Right atrium auricular region (tissue), 2 donors: ENCODE measurements around the gene RS1. TPM values are rescaled to one million over a fixed set of nuclear protein-coding genes. Genes with fewer than 3 reads are reported as not detected.
A peak's percentile ranks its signal among the peaks of the same experiment; 100 is the strongest.

ENCODE experiments used
- DNase-seq: peaks from one replicate; pipeline ENCODE4 v3.0.0-alpha.2; 2019; ENCODE audit warnings: low spot score
- H3K27ac ChIP-seq, 2 donors: fragments of 200-600 bp; sonication (generic); 1 replicate in 1 of 2; 2 replicates in 1 of 2; pipeline ENCODE4 v1.5.1; 2016 to 2019
- H3K27me3 ChIP-seq, 2 donors: fragments of 200-600 bp; sonication (generic); one replicate each; pipeline versions ENCODE4 v1.5.1 to v1.6.0; 2017 to 2019
- H3K36me3 ChIP-seq: fragments of 200-600 bp; sonication (generic); one replicate; pipeline ENCODE4 v1.5.1; 2016
- H3K4me1 ChIP-seq, 2 donors: fragments of 200-600 bp; sonication (generic); one replicate each; pipeline versions ENCODE4 v1.5.1 to v1.6.0; 2017 to 2019
- H3K4me3 ChIP-seq, 2 donors: fragments of 200-600 bp; sonication (generic); 1 replicate in 1 of 2; 2 replicates in 1 of 2; pipeline ENCODE4 v1.5.1; 2017 to 2019; ENCODE audit warnings: mild to moderate bottlenecking in 1 of 2, moderate library complexity in 1 of 2
- H3K9me3 ChIP-seq, 2 donors: fragments of 200-600 bp; sonication (generic); one replicate each; pipeline ENCODE4 v1.5.1; 2019
- CTCF ChIP-seq, 2 donors: fragments of 200-600 bp; sonication (generic); IDR thresholded peaks; one replicate each; pipeline ENCODE4 v1.5.1; 2019; ENCODE audit warnings: antibody characterized with exemption in 2 of 2
- total RNA-seq, 2 donors: library from RNA; depleted of rRNA; stranded (reverse); fragments of >200 nt; gene quantifications; one replicate each; pipeline ENCODE4 v1.1.0, GENCODE V29; 2016

RS1 gene
- total RNA-seq, 2 donors from 2014 or later, result not detected

GRCh38 chrX:18676470-18676869, 4.6 kb upstream of the RS1 start:
- H3K27me3 ChIP-seq, result no peaks in the 10 kb centered on the region
- H3K4me1 ChIP-seq, result no peaks in the 10 kb centered on the region
- H3K27ac ChIP-seq, result no peak overlapping the region
- no peak overlapping the region for H3K4me3 ChIP-seq
- no peaks in the 10 kb centered on the region for H3K36me3 ChIP-seq
- H3K9me3 ChIP-seq, result no peaks in the 10 kb centered on the region
- no peak for DNase-seq
- peak in 1 of 2 donors; percentile 48 for TF ChIP-seq CTCF (IDR thresholded peaks at IDR 0.05)

- no peaks in the 10 kb centered on the region for H3K9me3 ChIP-seq
- H3K4me3 ChIP-seq, result no peak overlapping the region
- no peak overlapping the region for H3K27ac ChIP-seq
- no peaks in the 10 kb centered on the region for H3K27me3 ChIP-seq
- DNase-seq, result no peak
- no peaks in the 10 kb centered on the region for H3K4me1 ChIP-seq
- TF ChIP-seq CTCF (IDR thresholded peaks at IDR 0.05), result no peak
- H3K36me3 ChIP-seq, result no peaks in the 10 kb centered on the region
These were observed 4.1 kb upstream of the RS1 start for GRCh38 chrX:18676050-18676449.

- peak; percentile 79 for DNase-seq
- Histone ChIP-seq H3K36me3 (no peaks in the 10 kb centered on the region), H3K27ac (peak overlapping the region; percentile 86 to 89), H3K9me3 (no peaks in the 10 kb centered on the region), H3K27me3 (no peaks in the 10 kb centered on the region), H3K4me3 (peak overlapping the region; percentile 54 to 63), H3K4me1 (no peaks in the 10 kb centered on the region)
- TF ChIP-seq CTCF (IDR thresholded peaks at IDR 0.05), result no peak
These were observed 3.2 kb upstream of the RS1 start for GRCh38 chrX:18674788-18675735.

- H3K36me3 ChIP-seq, result no peaks in the 10 kb centered on the region
- DNase-seq, result peak; percentile 61
- no peaks in the 10 kb centered on the region for H3K4me1 ChIP-seq
- no peaks in the 10 kb centered on the region for H3K27me3 ChIP-seq
- no peak for TF ChIP-seq CTCF (IDR thresholded peaks at IDR 0.05)
- no peaks in the 10 kb centered on the region for H3K9me3 ChIP-seq
- peak overlapping the region; percentile 86 to 89 for H3K27ac ChIP-seq
- peak overlapping the region; percentile 54 to 63 for H3K4me3 ChIP-seq
These were observed 2.5 kb upstream of the RS1 start for GRCh38 chrX:18674417-18674787.

GRCh38 chrX:18668071-18668835, 3.7 kb downstream of the RS1 start:
- H3K27ac ChIP-seq, result no peak overlapping the region
- DNase-seq, result no peak
- H3K9me3 ChIP-seq, result no peaks in the 10 kb centered on the region
- no peak overlapping the region for H3K4me3 ChIP-seq
- TF ChIP-seq CTCF (IDR thresholded peaks at IDR 0.05), result no peak
- no peaks in the 10 kb centered on the region for H3K4me1 ChIP-seq
- H3K36me3 ChIP-seq, result no peaks in the 10 kb centered on the region
- no peaks in the 10 kb centered on the region for H3K27me3 ChIP-seq
